AG09309 (cell line): Measurements from ENCODE around the gene PROSER3.
"Not testable (repeated sequence)": the region's sequence is repeated elsewhere in the genome, so short reads cannot be mapped to it uniquely, and the experiment has no call there.

Source experiments
- DNase-seq: peaks from one replicate; pipeline ENCODE4 v3.0.0-alpha.2; 2010; ENCODE audit warnings: low read depth
- H3K4me3 ChIP-seq: 2 replicates; pipeline ENCODE4 v1.5.1; 2011; ENCODE audit warnings: mild to moderate bottlenecking, low read depth, low read length, moderate library complexity; ENCODE audit not compliant: control insufficient read depth
- TF ChIP-seq, protein P1 (sequence below): IDR thresholded peaks from 2 replicates; pipeline ENCODE4 v1.5.1; 2011; ENCODE audit warnings: mild to moderate bottlenecking, low read depth, low read length, inconsistent platforms; ENCODE audit not compliant: insufficient read depth, control insufficient read depth; ENCODE audit errors: missing control alignments

The PROSER3 gene

GRCh38 chr19:35792312-35792711 is 34.3 kb downstream of the PROSER3 start:
- DNase-seq, result no peak
- TF ChIP-seq, protein P1, sequence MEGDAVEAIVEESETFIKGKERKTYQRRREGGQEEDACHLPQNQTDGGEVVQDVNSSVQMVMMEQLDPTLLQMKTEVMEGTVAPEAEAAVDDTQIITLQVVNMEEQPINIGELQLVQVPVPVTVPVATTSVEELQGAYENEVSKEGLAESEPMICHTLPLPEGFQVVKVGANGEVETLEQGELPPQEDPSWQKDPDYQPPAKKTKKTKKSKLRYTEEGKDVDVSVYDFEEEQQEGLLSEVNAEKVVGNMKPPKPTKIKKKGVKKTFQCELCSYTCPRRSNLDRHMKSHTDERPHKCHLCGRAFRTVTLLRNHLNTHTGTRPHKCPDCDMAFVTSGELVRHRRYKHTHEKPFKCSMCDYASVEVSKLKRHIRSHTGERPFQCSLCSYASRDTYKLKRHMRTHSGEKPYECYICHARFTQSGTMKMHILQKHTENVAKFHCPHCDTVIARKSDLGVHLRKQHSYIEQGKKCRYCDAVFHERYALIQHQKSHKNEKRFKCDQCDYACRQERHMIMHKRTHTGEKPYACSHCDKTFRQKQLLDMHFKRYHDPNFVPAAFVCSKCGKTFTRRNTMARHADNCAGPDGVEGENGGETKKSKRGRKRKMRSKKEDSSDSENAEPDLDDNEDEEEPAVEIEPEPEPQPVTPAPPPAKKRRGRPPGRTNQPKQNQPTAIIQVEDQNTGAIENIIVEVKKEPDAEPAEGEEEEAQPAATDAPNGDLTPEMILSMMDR, result no peak
- no peak overlapping the region for H3K4me3 ChIP-seq

- no peak for DNase-seq
- no peak overlapping the region for H3K4me3 ChIP-seq
- TF ChIP-seq, protein P1, result no peak
Measured at GRCh38 chr19:35792888-35793287, 34.9 kb downstream of the PROSER3 start.

DNA sequence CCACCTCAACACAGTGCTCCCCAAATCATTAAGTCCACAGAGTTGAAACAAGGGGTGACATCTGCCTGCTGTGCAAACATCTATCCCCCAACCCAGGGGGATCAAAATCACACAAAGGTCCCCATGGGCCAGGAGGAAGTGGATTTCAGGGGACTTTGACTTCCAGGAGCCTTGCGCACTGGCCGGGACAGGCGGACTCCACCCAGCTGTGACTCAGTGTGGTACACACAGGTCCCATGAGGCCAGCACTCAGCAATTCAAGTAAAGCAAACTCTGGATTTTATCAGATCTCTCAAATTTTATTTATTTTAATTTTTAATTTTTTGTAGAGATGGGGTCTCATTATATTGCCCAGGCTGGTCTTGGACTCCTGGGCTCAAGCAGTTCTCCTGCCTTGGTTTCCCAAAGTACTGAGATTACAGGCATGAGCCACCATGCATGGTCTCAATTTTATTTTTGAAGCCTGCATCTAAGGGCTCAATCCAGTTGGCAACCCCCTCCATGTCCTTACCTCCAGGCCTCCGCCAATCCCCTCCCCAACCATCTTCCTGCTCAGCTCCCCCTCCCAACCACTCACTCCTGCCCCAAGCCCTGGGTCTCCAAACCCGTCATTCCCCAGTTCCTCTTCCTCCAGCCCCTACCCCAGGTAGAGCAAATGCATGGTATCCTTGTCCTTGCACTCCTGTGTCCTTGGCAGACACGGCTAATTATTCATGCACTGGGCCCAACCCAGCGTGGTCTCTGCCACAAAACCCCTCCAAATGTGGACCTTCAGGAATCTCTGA is 35.6 kb downstream of the PROSER3 start:
- TF ChIP-seq, protein P1, result no peak

DNA sequence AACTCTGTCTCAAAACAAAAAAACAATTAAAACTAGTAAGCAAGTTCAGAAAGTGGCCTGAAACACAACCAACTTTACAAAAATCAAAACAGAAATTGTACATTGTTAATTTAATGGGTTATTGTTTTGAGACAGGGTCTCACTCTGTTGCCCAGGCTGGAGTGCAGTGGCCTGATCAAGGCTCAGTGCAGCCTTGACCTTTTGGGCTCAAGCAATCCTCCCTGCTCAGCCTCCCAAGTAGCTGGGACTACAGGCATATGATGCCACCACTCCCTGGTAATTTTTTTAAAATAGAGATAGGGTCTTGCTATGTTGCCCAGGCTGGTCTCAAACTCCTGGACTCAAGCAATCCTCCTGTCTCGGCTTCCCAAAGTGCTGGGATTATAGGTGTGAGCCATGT is 37.6 kb downstream of the PROSER3 start:
- H3K4me3 ChIP-seq, DNase-seq: not testable (repeated sequence)

More for the DNA sequence above, 35.6 kb downstream of the PROSER3 start:
- no peak for DNase-seq
- H3K4me3 ChIP-seq, result no peak overlapping the region

GRCh38 chr19:35796645-35797542 is 38.9 kb downstream of the PROSER3 start:
- H3K4me3 ChIP-seq, result no peak overlapping the region
- DNase-seq, result no peak
- TF ChIP-seq, protein P1, result no peak

DNA sequence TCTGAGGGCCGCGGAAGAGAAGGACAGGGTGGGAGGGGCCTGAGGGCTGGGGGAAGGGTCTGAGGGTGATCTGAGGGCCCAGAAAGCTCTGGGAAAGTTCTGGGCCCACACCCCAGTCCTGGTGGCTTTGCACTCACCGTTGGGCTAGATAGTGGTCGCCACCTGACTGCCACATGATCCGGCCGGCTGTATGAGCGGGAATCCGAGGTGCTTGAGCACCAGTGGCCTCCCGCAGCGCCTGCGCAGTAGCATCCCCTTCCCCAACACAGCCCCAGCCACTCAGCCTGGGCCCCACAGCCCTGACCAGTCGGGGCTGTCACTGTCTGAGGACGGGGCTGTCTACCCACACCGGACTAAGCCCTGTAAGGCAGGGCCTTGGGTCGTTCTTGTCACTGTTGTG is 39.7 kb downstream of the PROSER3 start:
- DNase-seq, result no peak
- no peak overlapping the region for H3K4me3 ChIP-seq
- TF ChIP-seq, protein P1, result no peak

- no peak for DNase-seq
- TF ChIP-seq, protein P1, result no peak
Measured at GRCh38 chr19:35801828-35802227, 43.9 kb downstream of the PROSER3 start.

More at GRCh38 chr19:35801828-35802227, 43.9 kb downstream of the PROSER3 start:
- H3K4me3 ChIP-seq, result no peak overlapping the region
